ENCODE results near the gene HPD.
"Not testable (repeated sequence)": the region's sequence is repeated elsewhere in the genome, so short reads cannot be mapped to it uniquely, and the experiment has no call there.

Gene HPD

DNA sequence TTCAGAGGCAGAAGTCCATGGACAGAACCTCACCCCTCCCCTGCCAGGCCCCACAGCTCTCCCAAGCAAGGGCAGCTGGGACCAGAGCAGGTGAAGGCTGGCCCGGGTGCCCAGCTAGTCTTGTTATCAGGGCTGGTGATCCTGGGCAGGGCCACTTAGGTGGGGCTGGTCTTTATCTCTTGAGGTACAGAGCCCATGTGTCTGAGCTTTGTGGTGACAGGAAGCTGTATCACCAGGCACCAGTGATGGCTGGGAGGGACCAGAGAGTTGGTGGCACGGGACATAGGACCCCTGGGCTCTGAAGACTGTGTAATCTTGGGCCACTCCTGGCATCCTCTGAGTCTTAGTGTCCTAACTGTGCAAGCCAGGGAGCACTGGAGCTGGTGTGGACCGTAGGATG lies 12.8 kb upstream of the HPD start:
- no peaks in the 10 kb centered on the region for H3K9me3 ChIP-seq (ENCODE audit: control extremely low read depth in 1 of 5, control insufficient read depth in 4 of 5, insufficient read depth in 2 of 5, low read depth in 1 of 5, low read length in 4 of 5)
- no peaks in the 10 kb centered on the region for H3K27me3 ChIP-seq (replicated peaks in 2 of 5; ENCODE audit: control insufficient read depth in 4 of 5, insufficient read depth in 5 of 5, low read length in 4 of 5)
- no peak overlapping the region for H3K27ac ChIP-seq (ENCODE audit: insufficient read depth in 1 of 2, low read depth in 1 of 2, low read length in 2 of 2, poor library complexity in 1 of 2, severe bottlenecking in 2 of 2)
- ChIA-PET CTCF (interaction anchor here (1.0 to 1.8 kb wide), 3 partner anchors 10 to 26 kb away, joined by 3 to 5 read pairs (median 4); partner anchors contain the start of gene PSMD9), POLR2A (no interaction called here)
- no peak overlapping the region for H3K4me3 ChIP-seq (ENCODE audit: control insufficient read depth in 1 of 7, extremely low read depth in 1 of 7, insufficient read depth in 4 of 7, low read depth in 2 of 7, low read length in 6 of 7)
- DNase-seq, result peak; percentile 60 to 88 (median 79)
- peaks cover 0 to 14% (median 0%) of the 10 kb centered on the region in 4 experiments for H3K4me1 ChIP-seq (ENCODE audit: control extremely low read depth in 1 of 4, control insufficient read depth in 4 of 4, insufficient read depth in 4 of 4, low read length in 3 of 4)
- WGBS (ENCODE audit: insufficient coverage), result 77% methylated on average over 3 of the region's 3 CpGs
- H3K36me3 ChIP-seq (ENCODE audit: control insufficient read depth in 4 of 4, insufficient read depth in 4 of 4, low read length in 3 of 4), result no peaks in the 10 kb centered on the region

DNA sequence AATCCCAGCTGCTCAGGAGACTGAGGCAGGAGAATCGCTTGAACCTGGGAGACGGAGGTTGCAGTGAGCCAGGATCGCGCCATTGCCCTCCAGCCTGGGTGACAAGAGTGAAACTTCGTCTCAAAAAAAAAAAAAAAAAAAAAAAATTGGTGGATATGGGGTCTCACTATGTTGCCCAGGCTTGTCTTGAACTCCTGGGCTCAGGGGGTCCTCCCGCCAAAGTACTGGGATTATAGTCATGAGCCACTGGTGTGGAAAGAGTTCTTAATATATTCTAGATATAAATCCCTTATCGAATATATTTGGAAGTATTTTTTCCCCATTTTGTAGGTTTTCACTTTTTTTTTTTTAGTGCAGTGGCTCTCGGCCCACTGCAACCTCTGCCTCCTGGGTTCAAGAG lies 10.6 kb upstream of the HPD start:
- H3K36me3 ChIP-seq (ENCODE audit: control insufficient read depth in 4 of 4, insufficient read depth in 4 of 4, low read length in 3 of 4); DNase-seq; H3K4me3 ChIP-seq (ENCODE audit: control insufficient read depth in 1 of 7, extremely low read depth in 1 of 7, insufficient read depth in 4 of 7, low read depth in 2 of 7, low read length in 6 of 7); POLR2A ChIA-PET; CTCF ChIA-PET; H3K9me3 ChIP-seq (ENCODE audit: control extremely low read depth in 1 of 5, control insufficient read depth in 4 of 5, insufficient read depth in 2 of 5, low read depth in 1 of 5, low read length in 4 of 5); H3K27me3 ChIP-seq (replicated peaks in 2 of 5; ENCODE audit: control insufficient read depth in 4 of 5, insufficient read depth in 5 of 5, low read length in 4 of 5); H3K4me1 ChIP-seq (ENCODE audit: control extremely low read depth in 1 of 4, control insufficient read depth in 4 of 4, insufficient read depth in 4 of 4, low read length in 3 of 4); H3K27ac ChIP-seq (ENCODE audit: insufficient read depth in 1 of 2, low read depth in 1 of 2, low read length in 2 of 2, poor library complexity in 1 of 2, severe bottlenecking in 2 of 2): not testable (repeated sequence)
- no CpG with 5 or more reads among the region's 8 CpGs for WGBS (ENCODE audit: insufficient coverage)

GRCh38 chr12:121866331-121866730 lies 7.7 kb upstream of the HPD start:
- H3K27ac ChIP-seq (ENCODE audit: insufficient read depth in 1 of 2, low read depth in 1 of 2, low read length in 2 of 2, poor library complexity in 1 of 2, severe bottlenecking in 2 of 2), result no peak overlapping the region
- CTCF ChIA-PET, result interaction anchor here (0.7 kb wide), 1 partner anchor 54 kb away, joined by 3 read pairs; no protein-coding TSS in a partner anchor
- H3K9me3 ChIP-seq (ENCODE audit: control extremely low read depth in 1 of 5, control insufficient read depth in 4 of 5, insufficient read depth in 2 of 5, low read depth in 1 of 5, low read length in 4 of 5), result no peaks in the 10 kb centered on the region
- H3K27me3 ChIP-seq (replicated peaks in 2 of 5; ENCODE audit: control insufficient read depth in 4 of 5, insufficient read depth in 5 of 5, low read length in 4 of 5), result no peaks in the 10 kb centered on the region
- DNase-seq, result no peak
- H3K4me1 ChIP-seq (ENCODE audit: control extremely low read depth in 1 of 4, control insufficient read depth in 4 of 4, insufficient read depth in 4 of 4, low read length in 3 of 4), result no peaks in the 10 kb centered on the region
- POLR2A ChIA-PET, result interaction anchor here (0.7 kb wide), 1 partner anchor 975 kb away, joined by 3 read pairs; no protein-coding TSS in a partner anchor
- H3K36me3 ChIP-seq (ENCODE audit: control insufficient read depth in 4 of 4, insufficient read depth in 4 of 4, low read length in 3 of 4), result no peaks in the 10 kb centered on the region
- WGBS (ENCODE audit: insufficient coverage), result 100% methylated on average over 2 of the region's 4 CpGs
- H3K4me3 ChIP-seq (ENCODE audit: control insufficient read depth in 1 of 7, extremely low read depth in 1 of 7, insufficient read depth in 4 of 7, low read depth in 2 of 7, low read length in 6 of 7), result no peak overlapping the region

- H3K9me3 ChIP-seq (ENCODE audit: control extremely low read depth in 1 of 5, control insufficient read depth in 4 of 5, insufficient read depth in 2 of 5, low read depth in 1 of 5, low read length in 4 of 5), result no peaks in the 10 kb centered on the region
- no peaks in the 10 kb centered on the region for H3K4me1 ChIP-seq (ENCODE audit: control extremely low read depth in 1 of 4, control insufficient read depth in 4 of 4, insufficient read depth in 4 of 4, low read length in 3 of 4)
- H3K27ac ChIP-seq (ENCODE audit: insufficient read depth in 1 of 2, low read depth in 1 of 2, low read length in 2 of 2, poor library complexity in 1 of 2, severe bottlenecking in 2 of 2), result no peak overlapping the region
- CTCF ChIA-PET, result interaction anchor here (0.6 to 1.1 kb wide), 3 partner anchors 9 to 27 kb away, joined by 3 to 5 read pairs (median 3); partner anchors contain the start of gene PSMD9
- H3K27me3 ChIP-seq (replicated peaks in 2 of 5; ENCODE audit: control insufficient read depth in 4 of 5, insufficient read depth in 5 of 5, low read length in 4 of 5), result no peaks in the 10 kb centered on the region
- 86% methylated on average over 11 of the region's 11 CpGs for WGBS (ENCODE audit: insufficient coverage)
- no peak for DNase-seq
- POLR2A ChIA-PET, result interaction anchor here (0.6 kb wide), 1 partner anchor 13 kb away, joined by 3 read pairs; no protein-coding TSS in a partner anchor
- H3K36me3 ChIP-seq (ENCODE audit: control insufficient read depth in 4 of 4, insufficient read depth in 4 of 4, low read length in 3 of 4), result no peaks in the 10 kb centered on the region
- no peak overlapping the region for H3K4me3 ChIP-seq (ENCODE audit: control insufficient read depth in 1 of 7, extremely low read depth in 1 of 7, insufficient read depth in 4 of 7, low read depth in 2 of 7, low read length in 6 of 7)
Observed at GRCh38 chr12:121861636-121862254, 3.1 kb upstream of the HPD start.

DNA sequence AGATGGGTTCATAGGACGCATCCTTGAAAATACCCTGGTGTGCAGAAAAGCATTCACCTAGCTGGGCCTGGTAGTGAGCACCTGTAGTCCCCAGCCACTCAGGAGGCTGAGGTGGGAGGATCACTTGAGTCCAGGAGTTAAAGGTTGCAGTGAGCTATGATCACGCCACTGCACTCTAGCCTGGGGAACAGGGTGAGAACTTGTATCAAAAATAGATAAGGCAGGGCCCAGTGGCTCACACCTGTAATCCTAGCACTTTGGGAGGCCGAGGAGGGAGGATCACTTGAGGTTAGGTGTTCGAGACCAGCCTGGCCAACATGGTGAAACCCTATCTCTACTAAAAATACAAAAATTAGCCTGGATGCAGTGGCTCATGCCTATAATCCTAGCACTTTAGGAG lies 2.0 kb upstream of the HPD start:
- H3K36me3 ChIP-seq (ENCODE audit: control insufficient read depth in 4 of 4, insufficient read depth in 4 of 4, low read length in 3 of 4); DNase-seq; H3K9me3 ChIP-seq (ENCODE audit: control extremely low read depth in 1 of 5, control insufficient read depth in 4 of 5, insufficient read depth in 2 of 5, low read depth in 1 of 5, low read length in 4 of 5); POLR2A ChIA-PET; H3K27me3 ChIP-seq (replicated peaks in 2 of 5; ENCODE audit: control insufficient read depth in 4 of 5, insufficient read depth in 5 of 5, low read length in 4 of 5); H3K4me1 ChIP-seq (ENCODE audit: control extremely low read depth in 1 of 4, control insufficient read depth in 4 of 4, insufficient read depth in 4 of 4, low read length in 3 of 4); H3K27ac ChIP-seq (ENCODE audit: insufficient read depth in 1 of 2, low read depth in 1 of 2, low read length in 2 of 2, poor library complexity in 1 of 2, severe bottlenecking in 2 of 2); H3K4me3 ChIP-seq (ENCODE audit: control insufficient read depth in 1 of 7, extremely low read depth in 1 of 7, insufficient read depth in 4 of 7, low read depth in 2 of 7, low read length in 6 of 7): not testable (repeated sequence)
- 100% methylated on average over 1 of the region's 4 CpGs for WGBS (ENCODE audit: insufficient coverage)
- CTCF ChIA-PET, result interaction anchor here (1.1 kb wide), 2 partner anchors 10 to 28 kb away, joined by 3 to 5 read pairs; partner anchors contain the start of gene PSMD9

GRCh38 chr12:121860257-121860656 lies 1.6 kb upstream of the HPD start:
- Histone ChIP-seq H3K9me3 (ENCODE audit: control extremely low read depth in 1 of 5, control insufficient read depth in 4 of 5, insufficient read depth in 2 of 5, low read depth in 1 of 5, low read length in 4 of 5) (no peaks in the 10 kb centered on the region), H3K4me1 (ENCODE audit: control extremely low read depth in 1 of 4, control insufficient read depth in 4 of 4, insufficient read depth in 4 of 4, low read length in 3 of 4) (no peaks in the 10 kb centered on the region), H3K4me3 (ENCODE audit: control insufficient read depth in 1 of 7, extremely low read depth in 1 of 7, insufficient read depth in 4 of 7, low read depth in 2 of 7, low read length in 6 of 7) (no peak overlapping the region), H3K36me3 (ENCODE audit: control insufficient read depth in 4 of 4, insufficient read depth in 4 of 4, low read length in 3 of 4) (no peaks in the 10 kb centered on the region), H3K27me3 (replicated peaks in 2 of 5; ENCODE audit: control insufficient read depth in 4 of 5, insufficient read depth in 5 of 5, low read length in 4 of 5) (no peaks in the 10 kb centered on the region), H3K27ac (ENCODE audit: insufficient read depth in 1 of 2, low read depth in 1 of 2, low read length in 2 of 2, poor library complexity in 1 of 2, severe bottlenecking in 2 of 2) (no peak overlapping the region)
- ChIA-PET POLR2A (no interaction called here), CTCF (interaction anchor here (1.1 kb wide), 1 partner anchor 28 kb away, joined by 5 read pairs; the partner anchor contains the start of gene PSMD9)
- WGBS (ENCODE audit: insufficient coverage), result 100% methylated on average over 1 of the region's 1 CpG
- DNase-seq, result no peak

DNA sequence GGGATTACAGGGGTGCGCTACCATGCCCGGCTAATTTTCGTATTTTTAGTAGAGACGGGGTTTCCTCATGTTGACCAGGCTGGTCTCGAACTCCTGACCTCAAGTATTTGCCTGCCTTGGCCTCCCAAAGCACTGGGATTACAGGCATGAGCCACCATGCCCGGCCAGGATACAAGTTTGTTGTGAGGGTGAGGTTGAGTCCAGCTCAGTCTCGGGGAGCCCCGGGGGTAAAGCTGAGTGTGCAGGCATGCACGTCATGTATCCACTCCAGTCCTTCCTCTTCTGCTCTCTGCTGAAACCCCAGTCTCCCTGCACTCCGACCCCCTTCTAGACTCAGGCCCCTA lies 369 bp downstream of the HPD start:
- CTCF ChIA-PET, result interaction anchor here (1.1 kb wide), 1 partner anchor 64 kb away, joined by 3 read pairs; no protein-coding TSS in a partner anchor
- Histone ChIP-seq H3K9me3 (ENCODE audit: control extremely low read depth in 1 of 5, control insufficient read depth in 4 of 5, insufficient read depth in 2 of 5, low read depth in 1 of 5, low read length in 4 of 5) (no peaks in the 10 kb centered on the region), H3K27me3 (replicated peaks in 2 of 5; ENCODE audit: control insufficient read depth in 4 of 5, insufficient read depth in 5 of 5, low read length in 4 of 5) (no peaks in the 10 kb centered on the region), H3K4me1 (ENCODE audit: control extremely low read depth in 1 of 4, control insufficient read depth in 4 of 4, insufficient read depth in 4 of 4, low read length in 3 of 4) (no peaks in the 10 kb centered on the region), H3K36me3 (ENCODE audit: control insufficient read depth in 4 of 4, insufficient read depth in 4 of 4, low read length in 3 of 4) (no peaks in the 10 kb centered on the region), H3K4me3 (ENCODE audit: control insufficient read depth in 1 of 7, extremely low read depth in 1 of 7, insufficient read depth in 4 of 7, low read depth in 2 of 7, low read length in 6 of 7) (no peak overlapping the region), H3K27ac (ENCODE audit: insufficient read depth in 1 of 2, low read depth in 1 of 2, low read length in 2 of 2, poor library complexity in 1 of 2, severe bottlenecking in 2 of 2) (no peak overlapping the region)
- DNase-seq, result no peak
- POLR2A ChIA-PET, result no interaction called here
- WGBS (ENCODE audit: insufficient coverage), result 86% methylated on average over 4 of the region's 10 CpGs
